Muscle of arm (tissue), 12 donors: ENCODE results near the gene PEX19. TPM values are rescaled to one million over a fixed set of nuclear protein-coding genes. Genes with fewer than 3 reads are reported as not detected.

ENCODE experiments used
- DNase-seq: peaks from one replicate; pipeline ENCODE4 v3.0.0-alpha.2; 2013
- polyA plus RNA-seq, 12 donors: library from polyadenylated mRNA; unstranded; fragments of 120-200 nt; gene quantifications; one replicate each; pipeline ENCODE4 v1.2.1, GENCODE V29; 2013; ENCODE audit not compliant: insufficient read length in 12 of 12

PEX19 gene
- polyA plus RNA-seq, 12 donors, result 37.5 to 77.2 (median 46.6) TPM; not detected in 1

DNA sequence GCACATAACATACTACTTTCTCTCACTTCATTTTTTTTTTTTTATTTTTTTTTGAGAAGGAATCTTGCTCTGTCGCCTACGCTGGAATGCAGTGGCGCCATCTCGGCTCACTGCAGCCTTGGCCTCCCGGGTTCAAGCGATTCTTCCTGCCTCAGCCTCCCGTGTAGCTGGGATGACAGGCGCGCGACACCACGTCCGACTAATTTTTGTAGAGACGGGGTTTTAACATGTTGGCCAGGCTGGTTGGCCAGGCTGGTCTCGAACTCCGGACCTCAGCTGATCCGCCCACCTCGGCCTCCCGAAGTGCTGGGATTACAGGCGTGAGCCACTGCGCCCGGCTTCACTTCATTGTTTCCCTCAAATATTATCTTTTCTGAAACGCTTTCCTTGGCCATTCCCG, 573 bp upstream of the PEX19 start:
- no peak for DNase-seq

DNA sequence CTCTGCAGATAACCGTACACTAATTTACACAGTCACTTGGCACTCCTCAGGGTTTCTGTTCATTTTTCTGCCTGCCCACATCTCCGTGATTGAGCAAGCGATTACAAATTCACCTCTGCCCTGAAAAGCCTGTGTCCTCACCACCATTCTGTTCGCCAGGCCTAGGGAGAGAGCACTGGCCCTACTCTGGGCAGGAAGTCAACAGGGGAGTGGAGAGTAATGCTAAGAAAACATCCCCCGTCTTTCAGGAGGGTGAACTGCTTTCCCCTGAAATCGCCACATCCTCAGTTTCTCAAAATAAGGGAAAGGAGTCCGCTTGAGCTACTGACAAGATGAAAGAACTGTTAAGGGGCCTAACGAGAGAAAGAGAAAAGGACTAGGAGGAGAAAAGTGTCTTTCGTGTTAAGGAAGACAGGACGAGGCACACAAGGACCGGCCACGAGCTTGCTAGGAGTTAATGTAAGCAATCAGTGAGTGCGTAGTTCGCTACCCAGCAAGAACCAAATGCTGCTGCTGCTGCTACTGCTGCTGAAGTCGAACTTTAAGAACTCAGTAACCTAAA, 632 bp downstream of the PEX19 start:
- no peak for DNase-seq

DNA sequence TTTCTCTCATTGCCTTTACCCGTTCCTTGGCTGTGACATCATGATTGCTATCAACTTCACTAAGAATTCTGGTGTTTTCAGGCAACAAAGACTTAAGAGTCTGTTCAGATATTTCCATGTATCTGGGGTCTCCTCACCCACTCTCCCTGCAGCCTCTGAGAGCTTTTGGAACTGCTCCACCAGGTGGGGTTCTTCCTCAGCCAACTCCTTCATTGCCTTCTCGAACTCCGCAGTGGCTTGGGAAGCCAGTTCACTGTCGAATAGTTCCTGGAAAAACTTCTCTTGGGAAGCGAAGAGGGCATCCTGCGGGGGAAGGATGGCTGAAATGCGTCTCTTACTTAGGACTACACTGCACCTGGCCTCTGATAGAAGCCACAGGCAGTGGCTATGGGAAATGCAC, 2.1 kb downstream of the PEX19 start:
- DNase-seq, result no peak

DNA sequence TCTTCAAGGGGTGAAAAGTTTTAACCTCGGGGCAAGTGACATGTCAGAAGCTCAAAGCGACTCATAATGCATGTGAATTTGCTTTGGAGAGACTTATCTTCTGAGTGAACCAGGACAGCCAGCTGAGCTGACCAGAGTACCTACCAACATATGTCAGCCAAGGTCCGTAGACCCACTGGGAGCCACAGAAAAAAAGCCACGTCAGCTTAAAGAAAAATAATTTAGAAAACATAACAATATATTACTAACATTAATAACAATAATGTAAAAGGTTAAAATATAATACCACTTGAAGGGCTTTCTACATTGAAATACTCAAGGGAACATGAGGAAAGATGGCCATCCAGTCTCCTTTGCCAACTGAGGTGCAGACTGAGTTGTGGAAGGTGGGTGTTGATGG, 6.9 kb downstream of the PEX19 start:
- no peak for DNase-seq

DNA sequence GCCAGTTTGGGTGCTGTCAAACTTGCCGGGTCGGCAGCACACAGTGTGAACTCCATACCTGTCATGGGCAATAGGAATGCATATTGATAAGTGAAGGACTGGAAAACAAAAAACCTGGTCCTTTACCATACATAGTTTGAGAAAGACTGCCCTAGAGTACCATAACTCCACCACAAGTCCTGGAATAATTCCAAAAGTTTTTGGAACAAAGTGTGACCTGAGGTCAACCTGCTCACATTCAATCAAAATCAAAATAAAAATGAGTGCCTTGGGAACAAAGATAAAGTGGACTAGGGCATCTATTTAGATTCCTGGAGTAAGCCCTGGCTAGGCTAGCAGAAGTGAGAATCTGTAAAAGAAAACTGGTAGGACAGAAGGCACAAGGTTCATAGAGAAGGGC, 7.6 kb downstream of the PEX19 start:
- no peak for DNase-seq

DNA sequence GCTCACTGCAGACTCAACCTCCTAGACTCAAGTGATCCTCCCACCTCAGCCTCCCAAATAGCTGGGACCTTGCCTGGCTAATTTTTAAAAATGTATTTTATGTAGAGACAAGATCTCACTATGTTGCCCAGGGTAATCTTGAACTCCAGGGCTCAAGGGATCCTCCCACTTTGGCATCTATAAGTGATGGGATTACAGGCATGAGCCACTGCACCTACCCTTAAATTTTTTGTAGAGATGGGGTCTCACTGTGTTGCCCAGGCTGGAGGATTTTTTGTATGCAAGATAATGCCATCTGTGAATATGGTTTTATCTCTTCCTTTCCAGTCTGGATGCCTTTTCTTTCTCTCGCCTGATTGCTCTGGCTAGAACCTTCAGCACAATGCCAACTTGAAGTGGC, 13.9 kb downstream of the PEX19 start:
- no peak for DNase-seq

DNA sequence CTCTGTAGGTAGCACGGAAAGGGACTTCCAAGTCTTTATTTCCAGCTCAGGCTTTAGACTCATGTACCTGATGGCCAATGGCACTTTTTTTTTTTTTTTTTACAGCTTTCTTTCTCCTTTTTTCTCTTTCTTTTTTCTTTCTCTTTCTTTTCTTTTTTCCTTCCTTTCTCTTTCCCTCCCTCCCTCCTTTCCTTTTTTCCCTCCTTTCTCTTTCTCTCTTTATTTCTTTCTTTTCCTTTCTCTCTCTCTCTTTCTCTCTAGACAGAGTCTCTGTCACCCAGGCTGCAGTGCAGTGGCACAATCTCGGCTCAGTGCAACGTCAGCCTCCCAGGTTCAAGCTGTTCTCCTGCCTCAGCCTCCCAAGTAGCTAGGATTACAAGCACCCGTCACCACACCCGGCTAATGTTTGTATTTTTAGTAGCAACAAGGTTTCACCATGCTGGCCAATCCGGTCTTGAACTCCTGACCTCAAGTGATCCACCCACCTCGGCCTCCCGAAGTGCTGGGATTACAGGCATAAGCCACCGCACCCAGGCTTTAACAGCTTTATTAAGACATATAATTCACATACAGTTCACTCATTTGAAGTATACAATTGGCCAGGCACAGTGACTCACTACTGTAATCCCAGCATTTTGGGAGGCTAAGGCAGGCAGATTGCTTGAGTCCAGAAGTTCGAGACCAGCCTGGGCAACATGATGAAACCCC, 17.5 kb downstream of the PEX19 start:
- DNase-seq, result no peak

DNA sequence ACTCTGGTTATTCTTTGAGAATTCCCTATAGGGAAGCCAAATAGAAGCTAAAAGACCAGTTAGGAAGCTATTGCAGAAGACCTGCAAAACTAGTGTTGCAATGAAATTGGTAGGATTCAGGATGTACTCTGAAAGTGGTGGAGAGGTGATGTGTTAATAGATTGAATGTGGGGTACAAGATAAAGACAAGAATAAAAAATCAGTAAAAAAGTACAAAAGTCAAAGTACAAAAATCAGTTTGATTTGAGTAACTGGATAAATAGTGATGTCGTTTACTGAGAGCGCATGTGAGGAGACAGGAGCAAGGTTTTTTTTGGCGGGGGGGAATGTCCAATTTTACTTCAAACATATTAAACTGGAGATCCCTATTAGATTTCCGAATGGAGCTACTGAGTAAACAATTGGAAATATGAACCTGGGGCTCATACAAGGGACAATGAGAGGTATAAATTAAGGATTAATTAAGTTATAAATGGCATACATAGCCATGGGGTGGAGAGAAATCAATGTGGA, 20.1 kb downstream of the PEX19 start:
- DNase-seq, result no peak

DNA sequence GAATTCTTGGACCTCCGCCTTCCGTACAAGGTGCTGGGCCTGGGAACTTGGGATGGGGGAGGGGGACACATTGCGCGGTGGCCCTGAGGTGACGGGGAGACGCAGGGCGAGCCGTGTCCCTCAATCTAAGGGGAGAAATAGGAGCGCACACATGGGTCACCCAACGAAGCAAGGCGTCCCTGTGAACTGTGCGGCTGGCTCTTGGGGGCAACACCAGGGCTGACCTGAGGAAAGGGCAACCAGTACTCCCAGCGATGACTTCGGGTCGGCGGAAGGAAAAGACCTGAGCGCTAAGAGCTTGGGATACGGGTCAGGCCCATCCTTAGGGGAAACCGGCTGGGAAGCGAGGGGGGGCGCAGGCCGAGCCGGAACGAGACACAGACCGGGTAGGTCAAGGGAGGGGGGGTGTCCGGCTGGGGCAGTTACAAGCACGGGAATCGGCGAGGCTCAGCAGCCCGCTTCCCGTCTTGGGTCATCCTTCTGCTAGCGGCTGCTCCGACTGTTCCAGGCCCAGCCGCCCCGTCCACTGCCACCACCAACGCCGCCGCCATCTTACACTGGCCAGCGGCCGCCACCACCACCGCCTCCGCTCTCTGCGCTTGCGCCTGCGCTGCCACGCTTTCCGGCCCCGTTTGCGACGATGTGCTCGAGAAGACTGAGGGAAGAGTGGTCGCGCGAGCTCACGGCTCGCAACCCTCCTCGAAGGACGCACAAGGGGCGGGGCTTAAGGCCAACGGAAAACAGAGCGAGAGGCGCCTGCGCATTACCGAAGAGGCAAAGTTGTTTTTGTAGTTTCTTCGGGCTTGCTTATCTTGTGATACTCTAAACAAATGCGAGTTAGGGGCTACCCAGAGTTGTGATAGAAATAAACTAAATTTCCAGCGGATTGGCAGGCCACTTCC, 22.8 kb downstream of the PEX19 start, which contains the start of gene DCAF8:
DCAF8 (minus strand) TSS at position 657 of the 902 bp plus-strand sequence. CDS start 18,541 bp downstream, outside the sequence.
- DNase-seq, result peak; percentile 99

DNA sequence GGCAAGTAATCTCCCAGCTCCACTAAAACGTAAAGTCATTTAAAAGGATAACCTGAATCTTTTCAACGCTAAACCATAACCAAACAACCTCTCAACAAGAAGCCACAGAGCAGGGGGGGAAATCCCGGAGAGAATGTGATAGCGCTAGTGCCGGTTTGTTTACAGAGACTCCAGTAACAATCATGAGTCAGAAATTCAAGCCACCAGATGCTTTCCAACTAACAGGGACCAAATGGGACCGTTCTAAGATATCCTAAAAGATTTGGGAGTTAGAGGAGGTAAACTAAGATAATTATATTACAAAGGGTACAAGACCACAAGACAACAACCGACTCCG, 23.4 kb downstream of the PEX19 start:
- peak; percentile 45 for DNase-seq

DNA sequence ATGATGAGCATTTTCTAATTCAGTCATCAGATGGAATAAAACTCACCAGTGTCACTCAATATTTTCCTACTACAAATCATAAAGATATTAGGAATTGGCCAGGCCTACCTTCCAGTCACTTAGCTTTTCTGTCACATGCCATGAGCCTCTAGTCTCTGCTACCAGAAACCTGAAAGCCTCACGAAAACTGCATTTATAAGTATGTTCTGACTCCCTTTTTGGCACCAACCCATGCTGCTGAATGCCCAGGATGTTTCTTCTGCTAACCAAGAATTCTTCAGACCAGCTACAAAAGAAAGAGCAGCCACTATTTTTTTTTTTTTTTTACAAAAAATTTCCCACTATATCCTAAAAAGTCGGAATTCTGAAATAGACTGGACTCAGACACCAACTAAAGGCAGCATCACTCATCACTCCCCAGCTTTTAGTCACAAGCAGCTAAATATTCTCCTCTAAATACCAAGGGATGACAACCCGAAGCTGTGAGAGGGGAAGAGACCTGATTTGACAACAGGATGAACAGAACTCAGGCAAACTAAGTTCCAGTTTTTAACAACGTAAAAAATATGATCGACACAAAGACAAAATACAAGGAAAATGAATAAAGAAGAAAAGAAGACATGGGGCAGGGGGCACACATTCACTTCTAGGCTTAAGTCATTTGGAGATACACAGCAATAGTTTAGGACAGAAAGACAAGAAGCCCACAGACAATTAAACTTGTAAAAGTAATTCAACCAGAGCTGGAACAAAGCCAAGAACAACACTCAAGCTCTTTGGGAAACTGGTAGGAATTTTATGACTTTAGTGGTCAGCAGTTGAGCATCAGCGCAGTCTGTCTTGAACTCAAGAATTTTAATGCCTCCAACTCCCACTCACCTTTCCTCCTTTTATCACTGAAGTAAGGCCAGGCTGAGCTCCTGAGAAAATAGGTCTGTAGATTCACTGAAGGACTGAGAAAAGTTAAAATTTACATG, 24.2 kb downstream of the PEX19 start:
- no peak for DNase-seq

DNA sequence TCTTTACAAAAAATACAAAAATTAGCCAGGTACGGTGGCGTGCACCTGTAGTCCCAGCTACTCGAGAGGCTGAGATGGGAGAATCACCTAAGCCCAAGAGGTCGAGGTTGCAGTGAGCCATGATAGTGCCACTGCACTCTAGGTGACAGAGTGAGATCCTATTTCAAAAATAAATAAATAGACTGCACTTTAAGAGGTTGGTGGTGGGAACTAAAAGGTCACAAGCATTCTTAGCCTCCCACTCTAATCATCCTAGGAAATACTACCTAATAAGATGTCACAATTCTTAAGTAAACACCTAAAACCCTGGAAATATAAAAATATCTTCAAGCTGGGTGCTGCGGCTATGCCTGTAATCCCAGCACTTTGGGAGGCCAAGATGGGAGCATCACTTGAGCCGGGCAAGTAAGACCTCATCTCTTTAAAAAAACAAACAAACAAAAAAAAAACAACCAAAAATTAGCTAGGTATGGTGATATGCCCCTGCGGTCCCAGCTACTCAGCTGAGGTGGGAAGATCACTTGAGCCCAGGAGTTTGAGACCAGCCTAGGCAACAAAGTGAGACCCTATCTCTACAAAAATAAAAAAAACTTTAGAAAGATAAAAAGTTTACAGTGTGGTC, 26.6 kb downstream of the PEX19 start:
- DNase-seq, result no peak

DNA sequence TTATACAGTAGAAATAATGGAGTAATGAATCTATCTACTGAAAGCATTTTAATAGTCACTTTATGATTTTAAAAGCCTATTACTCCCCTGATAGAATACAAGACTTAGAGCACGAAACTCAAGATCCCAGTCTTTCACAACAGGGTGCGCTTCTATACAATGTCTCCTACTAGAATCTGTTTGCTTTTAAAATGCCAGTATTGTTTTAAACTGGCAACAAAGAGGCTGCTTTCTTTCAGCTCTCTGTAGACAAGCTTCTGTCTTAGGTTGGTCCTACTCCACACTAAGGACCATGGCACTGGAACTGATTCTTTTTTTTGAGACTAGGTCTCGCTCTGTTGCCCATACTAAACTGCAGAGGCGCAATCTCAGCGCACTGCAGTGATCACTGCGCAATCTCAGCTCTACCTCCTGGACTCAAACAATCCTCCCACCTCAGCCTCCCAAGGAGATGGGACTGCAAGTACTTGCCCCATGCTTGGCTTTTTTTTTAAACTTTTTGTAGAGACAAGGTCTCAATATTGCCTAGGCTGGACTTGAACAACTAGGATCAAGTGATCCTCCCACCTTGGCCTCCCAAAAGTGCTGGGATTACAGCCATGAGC, 27.4 kb downstream of the PEX19 start:
- DNase-seq, result no peak

DNA sequence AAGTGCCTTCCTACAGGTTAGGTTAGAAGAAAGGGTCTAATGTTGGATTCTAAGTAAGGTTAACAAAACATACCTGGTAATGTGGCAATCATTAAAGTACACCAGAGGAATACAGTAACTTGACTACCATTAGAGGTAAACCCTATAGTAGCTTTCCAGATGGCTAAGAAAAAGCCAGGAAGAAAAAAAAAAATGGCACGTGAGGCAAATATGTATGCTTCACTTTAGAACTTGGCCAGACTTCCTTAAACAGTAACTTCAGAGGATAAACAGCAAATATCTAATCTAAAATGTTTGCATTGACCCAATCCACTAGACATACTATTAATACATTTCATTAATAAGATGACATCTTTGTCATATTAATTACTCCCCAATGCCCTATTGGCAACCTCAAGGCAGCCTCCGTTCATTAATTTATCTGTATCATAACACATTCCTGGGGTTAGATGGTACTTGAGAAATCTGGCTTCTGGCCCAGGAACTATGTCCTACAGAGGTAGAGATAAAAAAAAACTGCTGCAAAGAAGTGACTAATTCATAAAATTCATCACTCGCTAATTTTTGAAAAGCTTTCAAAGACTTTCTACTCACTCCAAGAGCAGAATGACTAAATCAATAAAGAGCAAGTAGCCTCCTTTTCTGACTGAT, 28.4 kb downstream of the PEX19 start:
- no peak for DNase-seq

DNA sequence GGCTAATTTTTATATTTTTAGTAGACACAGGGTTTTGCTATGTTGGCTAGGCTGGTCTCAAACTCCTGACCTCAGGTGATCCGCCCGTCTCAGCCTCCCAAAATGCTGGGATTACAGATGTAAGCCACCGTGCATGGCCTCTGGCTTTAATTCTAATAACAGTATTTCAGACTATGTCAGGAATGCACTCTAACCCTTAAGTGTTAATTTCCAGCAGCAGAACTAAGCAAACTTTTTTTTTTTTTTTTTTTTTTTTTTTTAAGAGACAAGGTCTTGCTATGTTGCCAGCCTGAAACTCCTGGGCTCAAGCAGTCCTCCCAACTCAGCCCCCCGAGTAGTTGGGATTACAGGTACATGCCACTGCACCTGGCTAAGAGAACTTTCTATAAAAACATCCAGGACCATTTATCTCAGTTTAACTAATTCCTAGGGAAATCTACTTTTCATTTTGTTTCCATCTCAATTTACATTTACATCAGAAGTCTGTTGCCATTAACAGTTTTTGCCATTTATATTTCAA, 29.1 kb downstream of the PEX19 start:
- no peak for DNase-seq

DNA sequence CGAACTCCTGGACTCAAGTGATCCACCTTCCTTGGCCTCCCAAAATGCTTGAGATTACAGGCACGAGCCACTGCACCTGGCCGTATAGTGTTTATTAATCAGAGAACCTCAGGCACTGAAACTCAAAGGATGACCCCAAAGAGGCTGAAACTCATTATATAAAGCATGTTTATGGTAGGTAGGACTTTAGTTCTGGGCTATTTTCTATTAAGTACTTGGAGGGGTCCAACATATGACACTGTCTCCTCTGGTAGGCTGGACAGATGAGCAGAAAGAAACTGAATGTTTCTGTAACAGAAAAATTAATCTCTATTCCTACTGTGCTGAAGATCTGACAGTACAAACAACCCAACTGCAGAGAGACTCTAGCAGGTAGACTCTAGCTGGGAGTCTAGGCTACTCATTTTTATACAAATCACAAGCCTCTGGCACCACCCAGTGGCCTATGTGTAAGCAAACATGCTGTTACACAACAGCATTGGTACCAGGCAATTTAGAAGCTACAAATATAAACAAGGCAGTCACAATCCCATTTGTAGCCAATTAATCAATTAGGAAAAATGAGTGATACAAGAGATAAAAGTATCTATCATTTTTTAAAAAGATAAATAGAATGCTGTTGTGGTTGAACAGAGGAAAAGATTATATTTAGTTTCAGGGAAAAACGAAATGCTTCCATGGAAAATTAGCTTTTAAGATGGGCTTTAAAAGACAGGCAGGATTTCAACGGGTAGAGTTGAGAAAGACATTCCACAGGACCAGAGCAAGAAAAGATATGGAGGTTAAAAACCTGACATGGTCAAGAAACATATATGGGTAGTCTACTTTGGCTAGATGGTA, 33.0 kb downstream of the PEX19 start:
- peak; percentile 69 for DNase-seq

DNA sequence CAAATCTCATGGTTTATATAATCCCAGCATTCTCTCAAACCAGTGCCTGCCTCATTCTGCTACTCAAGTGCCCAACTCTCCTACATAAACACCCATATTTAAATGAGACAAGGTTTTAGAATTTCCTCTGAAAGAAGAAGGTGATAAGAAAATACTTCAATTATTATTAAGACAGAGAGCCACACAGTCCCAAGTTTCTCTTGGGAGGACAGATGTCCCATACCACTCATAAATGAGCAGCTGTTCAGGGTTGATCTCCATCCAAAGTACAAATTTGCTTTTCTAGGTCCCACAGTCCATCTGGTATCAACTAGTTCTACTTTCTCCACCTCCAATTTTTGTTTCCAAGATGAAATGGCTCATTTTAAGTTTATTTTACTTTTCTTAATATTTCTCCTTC, 33.9 kb downstream of the PEX19 start:
- peak; percentile 56 for DNase-seq

DNA sequence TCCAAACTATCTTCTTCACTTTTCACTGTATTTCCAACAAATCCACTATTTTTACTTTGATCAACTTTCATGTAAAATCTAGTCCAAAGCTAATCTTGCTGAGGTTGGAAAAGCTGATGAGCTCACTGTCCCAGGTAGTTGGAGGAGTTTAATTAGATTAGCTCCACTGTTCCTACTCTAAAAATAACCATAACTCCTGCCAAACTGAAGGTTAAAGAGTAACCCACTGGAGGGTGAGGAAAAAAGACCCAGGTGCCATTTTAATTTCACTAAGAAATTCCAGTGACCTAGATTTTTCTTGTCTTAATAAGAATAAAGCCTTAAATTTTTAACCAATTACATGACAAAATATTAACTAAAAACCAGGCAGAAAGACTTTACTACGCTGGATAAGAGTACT, 37.9 kb downstream of the PEX19 start:
- no peak for DNase-seq

DNA sequence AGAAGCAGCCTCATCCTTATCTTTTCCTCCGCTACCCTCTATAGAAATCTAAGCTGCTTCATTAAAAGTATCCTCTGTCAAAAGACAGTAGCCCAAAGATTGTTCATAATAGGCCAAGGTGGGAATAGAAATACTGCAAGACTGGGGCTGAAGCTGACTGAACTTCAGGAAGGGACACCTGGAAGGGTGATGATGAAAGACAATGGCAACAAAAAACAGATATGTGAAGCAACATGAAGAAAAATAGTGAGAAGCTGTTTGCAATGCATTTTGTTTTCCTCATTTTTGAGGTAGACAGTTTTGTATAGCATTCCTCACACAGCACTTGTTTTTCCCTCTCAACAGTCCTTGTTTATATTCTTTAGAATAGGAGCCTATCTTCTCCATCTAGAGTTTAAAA, 39.5 kb downstream of the PEX19 start:
- no peak for DNase-seq
